B cell (primary cell): ENCODE data around the gene TBPL2. TPM values are rescaled to one million over a fixed set of nuclear protein-coding genes. Genes with fewer than 3 reads are reported as not detected.

Experiments used
- ATAC-seq: fragments of 200-7000 bp; cut with Tn5 transposase; one replicate; pipeline ENCODE4 v1.10.0; 2021; ENCODE audit warnings: low read depth, mild to moderate bottlenecking, moderate number of reproducible peaks, moderate library complexity
- CTCF ChIA-PET: fragments of 350-600 bp; sonication (Branson Sonifier 250); formaldehyde crosslinking; loops from one replicate; lab custom pipeline; 2021; ENCODE audit warnings: antibody characterized with exemption, inconsistent platforms; lab: Charles Lee
- POLR2A ChIA-PET: fragments of 350-600 bp; sonication (Branson Sonifier 250); formaldehyde crosslinking; loops from one replicate; lab custom pipeline; 2021; ENCODE audit warnings: antibody characterized with exemption; lab: Charles Lee
- DNase-seq: peaks from one replicate; pipeline ENCODE4 v3.0.0; 2013
- H2AFZ ChIP-seq: 2 replicates; pipeline ENCODE4 v1.6.1; 2012; ENCODE audit warnings: mild to moderate bottlenecking, low read depth, low read length; ENCODE audit not compliant: insufficient read depth, poor library complexity, severe bottlenecking
- H3K27ac ChIP-seq, 2 donors: 1 replicate in 1 of 2; 2 replicates in 1 of 2; pipeline ENCODE4 v1.5.1; 2012 to 2013; ENCODE audit warnings: low read length in 2 of 2, mild to moderate bottlenecking in 2 of 2, moderate library complexity in 1 of 2
- H3K27me3 ChIP-seq, 4 experiments: fragments of 200-600 bp in 1 of 4; sonication (generic) in 1 of 4; replicated peaks in 1 of 4; 1 replicate in 2 of 4; 2 replicates in 2 of 4; pipeline versions ENCODE4 v1.6.1 to v1.7.0; 2013 to 2016; ENCODE audit warnings: low read length in 3 of 4, mild to moderate bottlenecking in 2 of 4, mixed read lengths in 1 of 4, moderate library complexity in 1 of 4; ENCODE audit not compliant: insufficient read depth in 4 of 4, control insufficient read depth in 3 of 4; ENCODE audit errors: control extremely low read depth in 1 of 4
- H3K36me3 ChIP-seq, 2 experiments: replicated peaks in 1 of 2; 1 replicate in 1 of 2; 2 replicates in 1 of 2; pipeline versions ENCODE4 v1.6.1 to v1.7.1; 2013; ENCODE audit warnings: low read length in 1 of 2; ENCODE audit not compliant: insufficient read depth in 2 of 2, control insufficient read depth in 1 of 2; ENCODE audit errors: control extremely low read depth in 1 of 2, extremely low read depth in 1 of 2
- H3K4me1 ChIP-seq, 2 donors: fragments of 200-600 bp in 1 of 2; sonication (generic) in 1 of 2; 1 replicate in 1 of 2; 2 replicates in 1 of 2; pipeline versions ENCODE4 v1.5.1 to v1.6.1; 2013 to 2017; ENCODE audit warnings: low read length in 2 of 2; ENCODE audit not compliant: control insufficient read depth in 2 of 2, insufficient read depth in 2 of 2
- H3K4me2 ChIP-seq: replicated peaks from 2 replicates; pipeline ENCODE3; 2012; ENCODE audit warnings: mild to moderate bottlenecking, low read depth, low read length; ENCODE audit not compliant: poor library complexity, severe bottlenecking
- H3K4me3 ChIP-seq, 5 experiments: fragments of 200-600 bp in 1 of 5; sonication (generic) in 1 of 5; 1 replicate in 3 of 5; 2 replicates in 2 of 5; pipeline versions ENCODE4 v1.5.1 to v1.7.0; 2011 to 2016; ENCODE audit warnings: low read length in 4 of 5, mild to moderate bottlenecking in 4 of 5, low read depth in 2 of 5, control low read depth in 1 of 5, moderate library complexity in 1 of 5; ENCODE audit not compliant: insufficient read depth in 1 of 5; ENCODE audit errors: control extremely low read depth in 1 of 5, extremely low read depth in 1 of 5
- H3K79me2 ChIP-seq: fragments of 200-600 bp; sonication (generic); one replicate; pipeline ENCODE4 v1.6.0; 2016; ENCODE audit warnings: low read length; ENCODE audit not compliant: control insufficient read depth, insufficient read depth
- H3K9ac ChIP-seq: fragments of 200-600 bp; sonication (generic); 2 replicates; pipeline ENCODE4 v1.6.1; 2017; ENCODE audit warnings: mild to moderate bottlenecking, low read length, moderate library complexity
- H3K9me3 ChIP-seq, 3 donors: one replicate each; pipeline versions ENCODE4 v1.6.1 to v1.7.1; 2013; ENCODE audit warnings: low read length in 2 of 3; ENCODE audit not compliant: control insufficient read depth in 2 of 3, insufficient read depth in 1 of 3; ENCODE audit errors: control extremely low read depth in 1 of 3
- H4K20me1 ChIP-seq: 2 replicates; pipeline ENCODE4 v1.6.0; 2012; ENCODE audit warnings: mild to moderate bottlenecking, low read length; ENCODE audit not compliant: insufficient read depth, control insufficient read depth, poor library complexity, severe bottlenecking
- H3K27ac Mint-ChIP-seq: one replicate; pipeline ENCODE4 v1.8.0; 2021; ENCODE audit warnings: mixed read lengths
- H3K27me3 Mint-ChIP-seq: one replicate; pipeline ENCODE4 v1.8.0; 2021; ENCODE audit warnings: mixed read lengths
- H3K4me1 Mint-ChIP-seq: one replicate; pipeline ENCODE4 v1.8.0; 2021; ENCODE audit warnings: mixed read lengths
- H3K4me3 Mint-ChIP-seq: one replicate; pipeline ENCODE4 v1.8.0; 2021; ENCODE audit warnings: mixed read lengths
- H3K9me3 Mint-ChIP-seq: one replicate; pipeline ENCODE4 v1.8.0; 2022; ENCODE audit warnings: mixed read lengths; ENCODE audit not compliant: insufficient read depth
- CTCF ChIP-seq: fragments of 200-600 bp; IDR thresholded peaks from one replicate; pipeline ENCODE4 v1.8.0; 2022; ENCODE audit warnings: antibody characterized with exemption, mild to moderate bottlenecking
- EZH2 ChIP-seq: IDR thresholded peaks from 2 replicates; pipeline ENCODE4 v1.6.1; 2012; ENCODE audit warnings: borderline replicate concordance, low read depth, mild to moderate bottlenecking, moderate library complexity, low read length; ENCODE audit not compliant: insufficient read depth, poor library complexity, severe bottlenecking
- WGBS: methylation state at CpG from one replicate; pipeline ENCODE4 v1.1.5; 2013; ENCODE audit warnings: missing lambda C conversion rate; ENCODE audit not compliant: insufficient coverage; 5-methylcytosine and 5-hydroxymethylcytosine counted together
- intact Hi-C: fragments of 100-400 bp; cut with micrococcal nuclease; formaldehyde crosslinking; loops from one replicate; pipeline ENCODE4 v1.10.0; 2022
- polyA plus RNA-seq: library from polyadenylated mRNA; depleted of rRNA; stranded (reverse); fragments of >200 nt; gene quantifications from 2 replicates; pipeline ENCODE4 v1.2.3, GENCODE V29; 2012
- total RNA-seq, 2 donors: library from RNA; stranded (reverse); fragments of 120-200 nt in 1 of 2; gene quantifications; 1 replicate in 1 of 2; 2 replicates in 1 of 2; pipeline versions ENCODE4 v1.2.3 to v1.2.4, GENCODE V29; 2013 to 2022

TBPL2 gene
- total and polyA plus RNA-seq, 2 donors (not counting 1 experiment from before 2014, with no cell fraction given) = not detected

DNA sequence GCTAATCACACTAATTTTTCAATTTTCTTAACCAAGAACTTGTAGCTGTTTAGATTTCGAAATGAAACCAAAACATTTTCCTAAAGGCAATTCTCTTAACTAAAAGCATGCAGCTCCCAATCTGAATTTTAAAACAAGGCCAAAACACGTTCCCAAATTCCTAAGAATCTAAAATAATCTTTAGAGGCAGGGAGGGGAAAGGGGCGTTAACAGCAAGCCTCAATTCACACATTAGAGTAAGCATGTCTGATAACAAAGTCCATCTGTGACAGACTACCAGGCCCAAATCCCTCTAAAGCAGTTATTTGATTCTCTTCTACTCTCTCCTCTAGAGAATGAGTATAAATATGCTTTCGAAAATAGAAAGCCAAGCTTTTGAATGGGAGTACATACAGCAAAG, 29.5 kb downstream of the TBPL2 start:
- H3K4me1 Mint-ChIP-seq = peaks cover 39% of the 10 kb centered on the region
- Histone ChIP-seq H3K4me3 (peak overlapping the region; percentile 62 to 95 (median 93)), H3K27me3 (no peaks in the 10 kb centered on the region), H4K20me1 (peaks cover 6% of the 10 kb centered on the region), H3K27ac (peak overlapping the region in 1 of 2 donors; percentile 87), H3K4me2 (peak overlapping the region; percentile 81), H2AFZ (peak overlapping the region; percentile 98), H3K79me2 (peaks cover 64% of the 10 kb centered on the region), H3K4me1 (peaks cover 16 to 17% of the 10 kb centered on the region in 2 donors), H3K36me3 (no peaks in the 10 kb centered on the region), H3K9ac (peak overlapping the region; percentile 90), H3K9me3 (no peaks in the 10 kb centered on the region)
- peak; percentile 8 for DNase-seq
- ChIA-PET POLR2A (interaction anchor here (0.6 kb wide), 1 partner anchor 514 kb away, joined by 6 read pairs; no protein-coding TSS in a partner anchor), CTCF (interaction anchor here (1.5 kb wide), 1 partner anchor 359 kb away, joined by 3 read pairs; the partner anchor contains the start of gene MAPK1IP1L)
- H3K27ac Mint-ChIP-seq = peak overlapping the region; percentile 87
- no peak for ATAC-seq
- intact Hi-C loops = loop anchor here (1.0 to 10.0 kb wide), 4 partner anchors 139 to 1981 kb away; partner anchors contain the start of genes GCH1, KTN1 and NAA30
- no peaks in the 10 kb centered on the region for H3K9me3 Mint-ChIP-seq
- peak overlapping the region; percentile 93 for H3K4me3 Mint-ChIP-seq
- WGBS = no CpG with 5 or more reads among the region's 4 CpGs
- TF ChIP-seq EZH2 = no peak
- TF ChIP-seq CTCF = no peak
- peaks cover 18% of the 10 kb centered on the region for H3K27me3 Mint-ChIP-seq

DNA sequence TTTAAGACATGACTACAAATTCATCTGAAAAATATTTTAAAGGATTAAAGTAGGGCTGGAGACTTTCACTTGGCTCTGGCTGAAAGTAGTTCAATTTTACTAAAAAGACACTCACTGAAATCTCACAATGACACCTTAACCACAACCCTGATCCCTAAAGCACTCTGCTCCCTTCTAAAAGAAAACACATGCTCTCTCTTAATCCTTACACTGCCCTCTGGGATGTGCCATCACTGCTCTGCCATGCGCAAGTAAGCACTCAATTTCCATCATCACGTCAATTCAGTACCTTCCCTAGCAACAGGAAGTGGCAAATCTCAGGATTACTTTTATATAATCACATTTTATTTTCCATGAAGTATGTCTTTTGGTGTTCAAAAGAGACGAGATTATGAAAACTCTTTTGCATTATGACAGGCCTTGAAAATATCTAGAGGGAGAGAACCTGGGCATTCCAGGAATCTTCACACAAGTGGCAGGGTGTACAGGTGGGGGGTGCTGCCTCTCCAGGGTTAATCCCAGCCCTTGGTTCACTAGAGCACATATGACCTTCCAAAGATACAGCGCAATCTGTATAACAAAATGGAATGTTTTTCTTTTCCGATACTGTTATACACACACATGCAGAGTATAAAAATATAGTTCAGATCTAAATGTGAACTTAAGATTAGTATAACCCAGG, 36.1 kb downstream of the TBPL2 start:
- no peak for TF ChIP-seq CTCF
- TF ChIP-seq EZH2 = no peak

More for the DNA sequence above, 36.1 kb downstream of the TBPL2 start:
- Histone ChIP-seq H3K4me3 (no peak overlapping the region), H3K4me1 (no peaks in the 10 kb centered on the region), H3K27ac (no peak overlapping the region), H3K79me2 (peaks cover 81% of the 10 kb centered on the region), H3K27me3 (no peaks in the 10 kb centered on the region), H2AFZ (no peak overlapping the region), H3K36me3 (peaks cover 0 to 4% of the 10 kb centered on the region in 2 experiments), H3K4me2 (no peak overlapping the region), H3K9me3 (no peaks in the 10 kb centered on the region), H3K9ac (no peak overlapping the region), H4K20me1 (peaks cover 41% of the 10 kb centered on the region)
- WGBS = no CpG with 5 or more reads among the region's 5 CpGs
- intact Hi-C loops = no loop called here
- H3K9me3 Mint-ChIP-seq = no peaks in the 10 kb centered on the region
- H3K4me1 Mint-ChIP-seq = peaks cover 27% of the 10 kb centered on the region
- no peak for DNase-seq
- no peak overlapping the region for H3K4me3 Mint-ChIP-seq
- POLR2A ChIA-PET = no interaction called here
- no peak for ATAC-seq
- CTCF ChIA-PET = interaction anchor here (0.6 kb wide), 1 partner anchor 41 kb away, joined by 4 read pairs; no protein-coding TSS in a partner anchor
- no peaks in the 10 kb centered on the region for H3K27me3 Mint-ChIP-seq
- no peak overlapping the region for H3K27ac Mint-ChIP-seq
